AG09309 (cell line): ENCODE results near the gene HS3ST2.

Experiments used
- DNase-seq: peaks from one replicate; pipeline ENCODE4 v3.0.0-alpha.2; 2010; ENCODE audit warnings: low read depth
- H3K4me3 ChIP-seq: 2 replicates; pipeline ENCODE4 v1.5.1; 2011; ENCODE audit warnings: mild to moderate bottlenecking, low read depth, low read length, moderate library complexity; ENCODE audit not compliant: control insufficient read depth
- TF ChIP-seq, protein P1 (sequence below): IDR thresholded peaks from 2 replicates; pipeline ENCODE4 v1.5.1; 2011; ENCODE audit warnings: mild to moderate bottlenecking, low read depth, low read length, inconsistent platforms; ENCODE audit not compliant: insufficient read depth, control insufficient read depth; ENCODE audit errors: missing control alignments

HS3ST2 gene

GRCh38 chr16:22847690-22848089, 33.7 kb downstream of the HS3ST2 start:
- TF ChIP-seq, protein P1, sequence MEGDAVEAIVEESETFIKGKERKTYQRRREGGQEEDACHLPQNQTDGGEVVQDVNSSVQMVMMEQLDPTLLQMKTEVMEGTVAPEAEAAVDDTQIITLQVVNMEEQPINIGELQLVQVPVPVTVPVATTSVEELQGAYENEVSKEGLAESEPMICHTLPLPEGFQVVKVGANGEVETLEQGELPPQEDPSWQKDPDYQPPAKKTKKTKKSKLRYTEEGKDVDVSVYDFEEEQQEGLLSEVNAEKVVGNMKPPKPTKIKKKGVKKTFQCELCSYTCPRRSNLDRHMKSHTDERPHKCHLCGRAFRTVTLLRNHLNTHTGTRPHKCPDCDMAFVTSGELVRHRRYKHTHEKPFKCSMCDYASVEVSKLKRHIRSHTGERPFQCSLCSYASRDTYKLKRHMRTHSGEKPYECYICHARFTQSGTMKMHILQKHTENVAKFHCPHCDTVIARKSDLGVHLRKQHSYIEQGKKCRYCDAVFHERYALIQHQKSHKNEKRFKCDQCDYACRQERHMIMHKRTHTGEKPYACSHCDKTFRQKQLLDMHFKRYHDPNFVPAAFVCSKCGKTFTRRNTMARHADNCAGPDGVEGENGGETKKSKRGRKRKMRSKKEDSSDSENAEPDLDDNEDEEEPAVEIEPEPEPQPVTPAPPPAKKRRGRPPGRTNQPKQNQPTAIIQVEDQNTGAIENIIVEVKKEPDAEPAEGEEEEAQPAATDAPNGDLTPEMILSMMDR, result no peak
- DNase-seq, result no peak
- no peak overlapping the region for H3K4me3 ChIP-seq

DNA sequence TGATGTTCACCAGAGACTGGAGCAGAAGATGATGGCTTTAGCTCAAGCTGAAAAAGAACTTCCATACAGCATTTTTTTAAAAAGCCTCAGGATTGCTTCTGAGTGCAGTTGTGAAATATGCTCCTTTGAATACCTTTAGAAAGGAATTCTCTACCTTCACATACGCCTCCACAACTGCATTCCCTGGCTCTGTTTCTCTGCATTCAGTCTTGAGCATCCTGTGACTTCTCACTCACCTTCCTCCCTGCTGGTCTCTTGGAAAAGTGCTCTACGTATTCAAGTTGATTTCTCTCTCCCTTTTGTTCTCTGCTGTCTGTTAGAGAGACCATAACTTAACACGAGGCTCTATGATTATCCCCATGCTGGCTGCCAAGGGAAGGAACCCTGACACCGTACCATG, 34.5 kb downstream of the HS3ST2 start:
- TF ChIP-seq, protein P1, result no peak
- H3K4me3 ChIP-seq, result no peak overlapping the region
- no peak for DNase-seq

- no peak overlapping the region for H3K4me3 ChIP-seq
- no peak for DNase-seq
- TF ChIP-seq, protein P1, result no peak
These were observed 35.6 kb downstream of the HS3ST2 start for GRCh38 chr16:22849517-22849916.

- H3K4me3 ChIP-seq, result no peak overlapping the region
- TF ChIP-seq, protein P1, result no peak
- no peak for DNase-seq
These were observed 41.3 kb downstream of the HS3ST2 start for GRCh38 chr16:22855231-22855630.

GRCh38 chr16:22857296-22858025, 43.5 kb downstream of the HS3ST2 start:
- no peak for DNase-seq
- no peak overlapping the region for H3K4me3 ChIP-seq

DNA sequence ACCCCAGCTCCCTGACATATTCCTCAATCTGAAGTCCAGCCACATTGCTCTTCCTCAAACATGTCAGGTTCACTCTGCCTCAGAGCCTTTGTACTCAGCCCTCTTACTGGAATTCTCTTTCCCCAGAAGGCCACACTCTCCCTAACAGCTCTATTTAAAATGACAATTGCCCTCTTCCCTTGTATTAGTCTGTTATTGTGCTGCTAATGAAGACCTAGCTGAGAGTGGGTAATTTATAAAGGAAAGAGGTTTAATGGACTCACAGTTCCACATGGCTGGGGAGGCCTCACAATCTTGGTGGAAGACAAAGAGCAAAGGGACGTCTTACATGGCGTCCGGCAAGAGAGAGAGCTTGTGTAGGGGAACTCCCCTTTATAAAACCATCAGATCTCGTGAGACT, 46.0 kb downstream of the HS3ST2 start:
- DNase-seq, result no peak
- TF ChIP-seq, protein P1, result no peak

More at GRCh38 chr16:22857296-22858025, 43.5 kb downstream of the HS3ST2 start:
- TF ChIP-seq, protein P1, result no peak

More for the DNA sequence above, 46.0 kb downstream of the HS3ST2 start:
- H3K4me3 ChIP-seq, result no peak overlapping the region
